ENCODE data around the gene PRKCZ. TPM values are rescaled to one million over a fixed set of nuclear protein-coding genes. Genes with fewer than 3 reads are reported as not detected.

PRKCZ gene
- total and polyA plus RNA-seq, 2 of the 4 experiments (the other 2 are of a cell fraction): 2.0 to 3.5 TPM

DNA sequence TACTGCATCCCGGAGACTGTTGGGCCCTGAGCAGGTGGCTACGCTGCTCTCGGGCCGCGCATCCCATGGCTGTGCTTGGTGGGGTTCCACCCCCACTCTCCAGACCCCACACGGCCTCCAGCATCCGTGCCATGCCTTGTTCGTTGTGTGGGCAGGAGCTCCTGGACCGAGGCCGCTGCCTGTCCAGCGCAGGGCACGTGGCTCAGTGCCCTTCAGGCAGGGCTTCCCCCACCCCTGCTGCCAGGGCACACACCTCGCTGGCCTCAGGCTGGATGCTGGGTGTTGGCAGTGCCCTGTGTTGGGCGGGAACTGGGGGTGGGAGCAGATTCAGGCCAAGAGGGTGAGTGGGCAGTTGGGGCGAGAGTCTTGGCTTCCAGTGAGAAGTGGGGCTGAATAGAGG is 9.9 kb downstream of the PRKCZ start:
- dilution Hi-C loops (cut with HindIII; ENCODE audit: low sequenced_read_pairs, unreplicated experiment) (no loop called here), in situ Hi-C loops (cut with MboI; ENCODE audit: low sequenced_read_pairs) (no loop called here), intact Hi-C loops (cut with micrococcal nuclease) (no loop called here)
- no peak overlapping the region for H4K5ac ChIP-seq (ENCODE audit: low read depth, low read length)
- ATAC-seq (ENCODE audit: low read depth): no peak
- no peak overlapping the region for H2AK5ac ChIP-seq (ENCODE audit: low read depth, low read length)
- H3K27ac ChIP-seq (ENCODE audit: insufficient read depth, low read length): no peak overlapping the region
- no peaks in the 10 kb centered on the region for H4K20me1 ChIP-seq (ENCODE audit: insufficient read depth, low read length)
- no peaks in the 10 kb centered on the region for H3K9me3 ChIP-seq (ENCODE audit: control insufficient read depth, insufficient read depth, low read length)
- ChIA-PET CTCF (no interaction called here), POLR2A (ENCODE audit: unreplicated experiment) (no interaction called here)
- no peaks in the 10 kb centered on the region for H3K4me1 ChIP-seq (ENCODE audit: control insufficient read depth, insufficient read depth, low read length)
- no peak overlapping the region for H3K14ac ChIP-seq (replicated peaks; ENCODE audit: low read depth, low read length)
- H2BK20ac ChIP-seq (ENCODE audit: low read depth, low read length): no peak overlapping the region
- H4K8ac ChIP-seq (ENCODE audit: low read depth in 2 of 2, low read length in 2 of 2): no peak overlapping the region
- peak overlapping the region; percentile 2 for H2AFZ ChIP-seq (replicated peaks; ENCODE audit: low read length, poor library complexity)
- H3K56ac ChIP-seq (ENCODE audit: extremely low read depth, insufficient read depth, low read length): no peak overlapping the region
- no peak overlapping the region for H3K4me2 ChIP-seq (ENCODE audit: low read depth, low read length)
- H3K18ac ChIP-seq (ENCODE audit: low read depth, low read length): no peak overlapping the region
- no peak for DNase-seq
- no peaks in the 10 kb centered on the region for H3K36me3 ChIP-seq (ENCODE audit: control insufficient read depth, insufficient read depth, low read length)
- H3K23ac ChIP-seq (ENCODE audit: low read depth, low read length): no peak overlapping the region
- no peak overlapping the region for H3K4me3 ChIP-seq (ENCODE audit: insufficient read depth, low read depth, low read length)
- H2BK120ac ChIP-seq (ENCODE audit: low read depth, low read length): no peak overlapping the region
- BruUV-seq (replicated peaks): no TSS peak
- peaks cover 1% of the 10 kb centered on the region; the same call in 1 of the 2 replicates for H3K27me3 ChIP-seq (ENCODE audit: control insufficient read depth, insufficient read depth, low read length)
- no peak overlapping the region for H4K91ac ChIP-seq (ENCODE audit: insufficient read depth, low read depth, low read length)
- H3K9me1 ChIP-seq (ENCODE audit: insufficient read depth, low read length): no peaks in the 10 kb centered on the region
- no peaks in the 10 kb centered on the region for H3K79me1 ChIP-seq (ENCODE audit: low read depth in 1 of 2, low read length in 2 of 2)
- no peak overlapping the region for H3K4ac ChIP-seq (ENCODE audit: low read depth, low read length)
- H2BK15ac ChIP-seq (ENCODE audit: low read depth, low read length): no peak overlapping the region
- WGBS, 2 experiments (ENCODE audit: extremely low coverage in 2 of 2, insufficient read length in 1 of 2): 90% methylated on average over 2 of the region's 15 CpGs; no CpG with 5 or more reads in 1 of the 2 experiments
- no peak overlapping the region for H3K9ac ChIP-seq (ENCODE audit: low read depth, low read length)
- H2BK5ac ChIP-seq (ENCODE audit: low read depth, low read length, poor library complexity, severe bottlenecking): no peak overlapping the region
- H2AK9ac ChIP-seq (replicated peaks; ENCODE audit: low read depth, low read length, poor library complexity): no peak overlapping the region
- no peak for TF ChIP-seq RFX5 (IDR thresholded peaks at IDR 0.05; ENCODE audit: low read depth, low read length)
- TF ChIP-seq CHD1 (IDR thresholded peaks at IDR 0.05; ENCODE audit: low read depth, low read length): no peak
- TF ChIP-seq POLR2A (IDR thresholded peaks at IDR 0.05; ENCODE audit: low read depth, low read length): no peak
- TF ChIP-seq SMC3 (IDR thresholded peaks at IDR 0.05; ENCODE audit: low read depth, low read length): no peak
- TF ChIP-seq NFE2L2 (IDR thresholded peaks at IDR 0.05; ENCODE audit: low read depth, low read length): no peak
- TF ChIP-seq BHLHE40 (IDR thresholded peaks at IDR 0.05; ENCODE audit: low read depth, low read length): no peak
